ENCODE results near the gene CLK3. TPM values are rescaled to one million over a fixed set of nuclear protein-coding genes. Genes with fewer than 3 reads are reported as not detected.
"Not testable (repeated sequence)": the region's sequence is repeated elsewhere in the genome, so short reads cannot be mapped to it uniquely, and the experiment has no call there.

CLK3 gene
- total and polyA plus RNA-seq, 2 donors = 31.5 to 76.3 TPM

DNA sequence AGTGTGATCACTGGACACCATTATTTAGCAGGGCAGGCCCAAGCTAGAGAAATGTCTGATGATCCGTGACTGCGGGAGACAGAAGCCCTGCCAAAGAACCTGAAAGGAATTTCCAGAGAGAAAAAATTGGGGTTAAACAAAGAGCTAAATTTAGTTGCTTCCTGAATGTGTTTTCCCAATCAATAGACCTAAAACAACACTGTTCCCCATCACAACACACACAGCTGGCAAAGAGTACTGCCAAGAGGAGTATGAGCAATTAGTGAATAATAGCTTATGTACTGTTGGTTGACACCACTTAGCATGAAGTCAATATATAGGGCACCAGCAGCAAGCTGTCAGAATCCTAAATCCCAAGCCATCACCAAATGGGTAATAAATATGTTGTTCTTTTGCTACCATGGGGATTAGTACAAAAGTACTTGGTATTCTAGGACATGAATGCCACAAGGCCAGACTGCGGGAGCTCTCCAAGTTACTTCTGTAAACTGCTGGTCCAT is 35.7 kb downstream of the CLK3 start:
- no peak for DNase-seq (ENCODE audit: extremely low spot score)
- no peak overlapping the region for H3K27ac ChIP-seq (ENCODE audit: low read depth)
- H3K4me3 ChIP-seq (ENCODE audit: low read depth, low read length) = no peak overlapping the region
- H3K4me1 ChIP-seq (ENCODE audit: insufficient read depth) = peaks cover 2% of the 10 kb centered on the region
- H3K36me3 ChIP-seq (ENCODE audit: insufficient read depth) = no peaks in the 10 kb centered on the region
- WGBS = 79% methylated on average over 3 of the region's 3 CpGs

DNA sequence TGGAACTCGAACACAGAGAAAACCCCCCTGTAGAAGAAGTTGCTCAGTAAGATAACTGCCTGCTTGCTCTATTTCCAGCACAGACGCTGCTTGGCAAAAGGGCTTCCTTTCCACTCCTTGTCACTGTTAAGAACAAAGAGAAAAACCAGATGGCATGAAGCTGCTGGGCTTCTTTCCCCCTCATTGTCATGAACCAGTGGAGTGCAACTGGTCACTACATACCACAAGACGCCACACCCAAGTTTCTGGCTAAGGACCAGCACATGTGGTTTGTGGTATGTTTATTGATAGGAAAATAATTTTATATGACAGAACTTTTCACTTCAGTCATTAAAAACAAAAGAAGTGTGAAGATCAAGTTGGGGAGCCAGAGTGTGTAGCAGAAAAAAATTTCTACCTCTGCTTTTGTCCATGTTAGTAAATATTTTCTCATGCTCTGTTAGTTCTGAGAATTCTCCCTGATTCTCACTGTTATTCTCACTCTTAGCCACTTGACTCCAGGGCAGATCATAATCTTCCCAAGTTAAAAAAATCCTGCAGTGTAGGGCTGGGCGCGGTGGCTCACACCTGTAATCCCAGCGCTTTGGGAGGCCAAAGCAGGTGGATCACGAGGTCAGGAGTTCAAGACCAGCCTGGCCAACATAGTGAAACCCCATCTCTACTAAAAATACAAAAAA is 37.9 kb downstream of the CLK3 start:
- Histone ChIP-seq H3K4me3 (ENCODE audit: low read depth, low read length) (no peak overlapping the region), H3K27ac (ENCODE audit: low read depth) (no peak overlapping the region), H3K4me1 (ENCODE audit: insufficient read depth) (peaks cover 2% of the 10 kb centered on the region), H3K36me3 (ENCODE audit: insufficient read depth) (no peaks in the 10 kb centered on the region)
- WGBS = 57% methylated on average over 7 of the region's 7 CpGs
- DNase-seq (ENCODE audit: extremely low spot score) = no peak

DNA sequence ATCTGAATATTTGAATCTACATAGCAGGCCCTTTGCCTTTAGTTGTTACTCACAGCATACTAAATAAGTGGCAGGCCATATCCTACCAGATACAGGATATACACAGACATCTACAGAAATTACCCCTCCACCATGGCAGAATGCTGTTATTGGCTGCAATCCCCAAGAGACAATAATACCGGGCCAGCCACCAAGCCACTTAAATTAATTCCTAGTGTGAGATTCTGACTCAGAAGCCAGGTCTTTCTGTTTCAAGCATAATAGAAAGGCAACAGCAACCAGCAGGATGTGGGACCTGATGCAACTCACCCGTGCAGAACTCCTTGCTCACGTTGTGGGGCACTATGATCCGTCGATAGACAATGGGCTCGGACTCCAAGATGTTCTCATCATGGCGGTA is 39.8 kb downstream of the CLK3 start:
- 89% methylated on average over 7 of the region's 7 CpGs for WGBS
- Histone ChIP-seq H3K36me3 (ENCODE audit: insufficient read depth) (no peaks in the 10 kb centered on the region), H3K27ac (ENCODE audit: low read depth) (no peak overlapping the region), H3K4me1 (ENCODE audit: insufficient read depth) (peaks cover 2% of the 10 kb centered on the region), H3K4me3 (ENCODE audit: low read depth, low read length) (no peak overlapping the region)
- DNase-seq (ENCODE audit: extremely low spot score) = no peak

DNA sequence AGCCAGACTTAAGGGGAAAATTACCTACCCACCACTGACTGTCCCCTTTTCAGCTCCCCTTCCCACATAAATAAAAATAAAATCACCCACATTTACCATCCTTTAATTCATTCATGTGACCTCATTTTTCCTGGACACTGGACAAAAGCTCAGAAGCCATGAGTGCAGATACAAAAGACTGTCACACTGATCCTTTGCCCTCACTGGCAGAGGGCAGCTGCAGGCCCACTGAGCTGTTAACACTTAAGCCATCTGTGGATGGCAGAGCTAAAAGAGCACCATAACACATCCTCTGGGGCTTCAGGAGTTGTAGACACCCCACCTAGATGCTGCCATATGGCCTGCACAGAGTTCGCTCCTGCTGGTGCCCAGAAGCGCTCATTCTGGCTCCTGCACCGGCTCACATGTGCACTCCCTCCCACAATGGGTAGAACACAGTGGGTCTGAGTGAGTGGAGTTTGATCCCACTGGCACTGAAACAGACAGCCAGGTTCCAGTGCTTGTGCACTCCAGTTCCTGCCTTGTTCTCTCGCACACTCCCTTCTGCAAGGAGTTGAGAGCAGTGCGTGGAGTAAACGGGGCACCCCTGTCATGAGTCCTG is 41.4 kb downstream of the CLK3 start:
- WGBS = 95% methylated on average over 6 of the region's 6 CpGs
- Histone ChIP-seq H3K36me3 (ENCODE audit: insufficient read depth) (no peaks in the 10 kb centered on the region), H3K27ac (ENCODE audit: low read depth) (no peak overlapping the region), H3K4me1 (ENCODE audit: insufficient read depth) (peaks cover 2% of the 10 kb centered on the region), H3K4me3 (ENCODE audit: low read depth, low read length) (no peak overlapping the region)
- DNase-seq (ENCODE audit: extremely low spot score) = no peak

DNA sequence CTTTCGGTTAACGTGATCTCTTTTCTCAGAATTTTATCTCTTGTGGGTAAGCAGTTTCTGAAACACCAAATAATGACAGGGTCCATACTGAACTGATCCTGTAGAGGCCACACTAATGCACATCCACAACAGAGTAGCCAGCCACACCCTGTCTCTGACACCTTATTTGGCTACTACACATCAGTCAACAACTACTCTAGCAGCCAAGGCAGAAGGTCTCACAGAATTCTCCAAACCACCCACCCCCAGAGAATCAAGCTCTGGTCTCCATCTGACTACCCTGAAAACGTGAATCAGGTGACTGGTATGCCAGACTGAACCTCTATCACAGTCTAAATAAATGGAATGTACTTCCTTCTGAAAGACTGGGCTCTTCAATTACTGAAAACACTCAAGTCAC is 42.2 kb downstream of the CLK3 start:
- WGBS = 81% methylated on average over 3 of the region's 3 CpGs
- no peak overlapping the region for H3K4me3 ChIP-seq (ENCODE audit: low read depth, low read length)
- H3K4me1 ChIP-seq (ENCODE audit: insufficient read depth) = peaks cover 2% of the 10 kb centered on the region
- H3K36me3 ChIP-seq (ENCODE audit: insufficient read depth) = no peaks in the 10 kb centered on the region
- no peak overlapping the region for H3K27ac ChIP-seq (ENCODE audit: low read depth)
- DNase-seq (ENCODE audit: extremely low spot score) = no peak

DNA sequence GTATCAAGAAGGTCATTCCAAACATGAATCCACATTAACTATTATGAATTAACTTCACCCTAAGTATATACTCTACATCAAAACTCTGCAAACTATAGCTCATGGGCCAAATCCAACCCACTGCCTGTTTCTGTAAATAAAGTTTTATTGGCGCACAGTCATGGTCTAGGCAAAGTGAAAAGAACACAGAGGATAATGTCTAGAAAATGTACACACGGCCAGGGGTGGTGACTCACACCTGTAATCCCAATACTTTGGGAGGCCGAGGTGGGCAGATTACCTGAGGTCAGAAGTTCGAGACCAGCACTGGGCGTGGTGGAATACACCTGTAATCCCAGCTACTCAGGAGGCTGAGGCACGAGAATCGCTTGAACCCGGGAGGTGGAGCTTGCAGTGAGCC is 45.6 kb downstream of the CLK3 start:
- H3K36me3 ChIP-seq (ENCODE audit: insufficient read depth); H3K4me1 ChIP-seq (ENCODE audit: insufficient read depth); H3K27ac ChIP-seq (ENCODE audit: low read depth); H3K4me3 ChIP-seq (ENCODE audit: low read depth, low read length); DNase-seq (ENCODE audit: extremely low spot score): not testable (repeated sequence)
- WGBS = 95% methylated on average over 8 of the region's 8 CpGs

DNA sequence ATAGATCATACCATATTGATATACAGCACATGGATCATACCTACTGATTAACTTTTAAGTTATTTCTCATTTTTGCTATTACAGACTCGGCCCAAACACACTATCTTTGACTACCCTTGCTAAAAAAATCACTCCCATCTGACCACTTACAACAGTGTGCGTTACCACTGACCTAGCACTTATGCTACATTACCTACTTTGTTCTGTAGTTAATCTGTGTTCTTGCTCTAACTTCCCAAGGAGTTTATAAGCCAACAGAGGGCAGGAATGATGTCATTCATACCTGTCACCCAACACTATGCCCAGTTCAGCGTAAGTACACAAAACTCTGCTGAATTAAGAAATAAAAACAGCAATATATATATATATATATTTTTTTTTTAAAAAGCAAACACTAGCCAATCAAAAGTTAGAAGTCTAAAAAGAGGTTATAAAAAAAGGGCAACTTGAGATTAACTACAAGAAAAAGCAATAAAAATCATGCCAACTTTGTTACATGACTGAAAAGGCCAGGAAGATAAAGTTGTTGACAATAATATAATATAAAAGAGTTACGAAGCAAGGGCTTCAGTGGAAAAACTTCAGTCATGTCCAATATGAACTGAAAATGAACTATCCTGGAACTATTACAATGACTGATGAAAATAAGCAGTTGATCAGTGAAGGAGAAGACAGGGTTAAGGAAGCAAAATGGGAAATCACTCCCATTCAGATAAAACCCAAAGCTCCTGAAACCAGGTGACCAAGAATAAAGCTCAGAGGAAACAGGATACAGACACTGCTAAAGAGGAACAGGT is 46.6 kb downstream of the CLK3 start:
- Histone ChIP-seq H3K4me3 (ENCODE audit: low read depth, low read length) (no peak overlapping the region), H3K36me3 (ENCODE audit: insufficient read depth) (no peaks in the 10 kb centered on the region), H3K27ac (ENCODE audit: low read depth) (no peak overlapping the region), H3K4me1 (ENCODE audit: insufficient read depth) (peaks cover 2% of the 10 kb centered on the region)
- 88% methylated on average over 4 of the region's 4 CpGs for WGBS
- DNase-seq (ENCODE audit: extremely low spot score) = no peak

DNA sequence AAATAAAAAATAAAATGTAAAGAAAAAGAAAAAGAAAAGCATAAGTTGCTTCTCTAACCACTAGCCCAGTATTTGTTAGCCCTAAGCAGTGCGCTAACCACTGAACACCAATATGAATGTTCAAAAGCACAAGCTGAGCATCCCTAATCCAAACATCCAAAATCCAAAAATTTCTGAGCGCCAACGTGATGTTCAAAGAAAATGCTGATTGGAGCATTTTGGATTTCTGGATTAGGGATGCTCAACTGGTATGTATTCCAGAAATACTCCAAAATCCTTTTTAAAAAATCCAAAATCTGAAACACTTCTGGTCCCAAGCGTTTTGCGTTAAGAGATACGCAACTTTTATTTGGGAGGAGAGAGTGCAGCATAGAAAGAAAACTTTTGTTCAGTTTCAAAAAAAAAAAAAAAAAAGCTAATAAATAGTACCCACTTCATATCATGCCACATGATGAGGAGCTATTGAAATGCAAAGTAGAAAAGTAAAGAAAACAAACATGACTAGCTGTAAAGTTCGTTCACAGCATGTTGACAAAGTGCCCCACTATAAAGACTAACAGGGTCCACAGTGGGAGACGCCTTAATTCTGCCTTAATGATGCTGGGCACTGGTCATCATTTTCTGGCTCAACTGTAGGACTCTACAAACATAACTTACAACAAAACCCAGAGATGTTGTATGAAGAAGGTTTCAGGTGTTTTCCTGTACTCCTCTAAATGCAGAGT is 47.8 kb downstream of the CLK3 start:
- H3K27ac ChIP-seq (ENCODE audit: low read depth) = no peak overlapping the region
- 87% methylated on average over 8 of the region's 8 CpGs for WGBS
- H3K4me3 ChIP-seq (ENCODE audit: low read depth, low read length) = no peak overlapping the region
- H3K4me1 ChIP-seq (ENCODE audit: insufficient read depth) = peaks cover 2% of the 10 kb centered on the region
- no peak for DNase-seq (ENCODE audit: extremely low spot score)
- no peaks in the 10 kb centered on the region for H3K36me3 ChIP-seq (ENCODE audit: insufficient read depth)

DNA sequence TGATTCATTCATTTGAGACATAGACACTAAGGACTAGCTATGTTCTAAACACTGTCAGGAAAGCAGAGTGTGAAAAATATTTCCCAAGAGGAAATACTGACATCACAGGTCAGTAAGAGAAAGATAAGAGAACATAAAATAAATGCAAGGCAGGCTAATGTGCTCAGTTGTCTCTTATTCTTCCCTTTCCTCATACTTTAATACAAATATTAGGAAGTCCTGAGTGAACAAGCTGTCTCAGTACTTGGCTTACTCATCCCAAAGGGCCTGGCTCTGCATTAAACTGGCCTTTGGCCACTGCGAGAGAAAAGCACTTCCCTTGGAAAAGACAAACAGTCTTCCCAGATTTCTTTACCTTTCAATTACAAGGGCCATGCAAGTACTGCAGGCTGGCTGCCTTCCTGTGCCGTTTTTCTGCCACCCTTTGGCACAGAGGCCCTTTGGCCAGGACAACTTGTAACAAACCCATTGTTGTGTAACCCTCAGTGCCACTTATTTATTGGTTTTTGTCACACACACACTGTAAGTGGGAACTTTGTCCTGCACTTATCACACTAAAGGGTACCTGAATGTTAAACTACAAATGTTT is 48.5 kb downstream of the CLK3 start:
- 14% methylated on average over 2 of the region's 2 CpGs for WGBS
- peaks cover 2% of the 10 kb centered on the region for H3K4me1 ChIP-seq (ENCODE audit: insufficient read depth)
- DNase-seq (ENCODE audit: extremely low spot score) = no peak
- no peaks in the 10 kb centered on the region for H3K36me3 ChIP-seq (ENCODE audit: insufficient read depth)
- no peak overlapping the region for H3K4me3 ChIP-seq (ENCODE audit: low read depth, low read length)
- no peak overlapping the region for H3K27ac ChIP-seq (ENCODE audit: low read depth)

DNA sequence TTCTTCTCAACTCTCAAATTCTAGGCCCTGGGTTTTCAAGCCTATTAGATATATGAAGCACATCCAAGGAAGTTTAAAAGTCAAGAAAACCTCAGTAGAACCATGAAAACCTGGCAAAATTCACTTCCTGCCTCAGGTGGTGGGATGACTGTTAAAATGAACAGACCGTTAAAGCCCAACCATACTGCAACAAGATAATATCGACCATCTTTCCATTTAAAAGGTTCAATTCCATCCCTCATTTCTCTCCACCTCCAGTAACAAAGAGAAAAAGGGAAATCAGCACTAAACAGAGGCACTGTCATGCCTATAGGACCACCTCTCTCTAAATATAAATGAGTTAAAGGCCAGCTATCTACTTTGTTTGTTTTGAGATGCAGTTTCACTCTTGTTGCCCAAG is 49.0 kb downstream of the CLK3 start:
- H3K4me1 ChIP-seq (ENCODE audit: insufficient read depth) = peaks cover 2% of the 10 kb centered on the region
- 77% methylated on average over 2 of the region's 2 CpGs for WGBS
- no peak overlapping the region for H3K27ac ChIP-seq (ENCODE audit: low read depth)
- DNase-seq (ENCODE audit: extremely low spot score) = no peak
- no peaks in the 10 kb centered on the region for H3K36me3 ChIP-seq (ENCODE audit: insufficient read depth)
- no peak overlapping the region for H3K4me3 ChIP-seq (ENCODE audit: low read depth, low read length)

DNA sequence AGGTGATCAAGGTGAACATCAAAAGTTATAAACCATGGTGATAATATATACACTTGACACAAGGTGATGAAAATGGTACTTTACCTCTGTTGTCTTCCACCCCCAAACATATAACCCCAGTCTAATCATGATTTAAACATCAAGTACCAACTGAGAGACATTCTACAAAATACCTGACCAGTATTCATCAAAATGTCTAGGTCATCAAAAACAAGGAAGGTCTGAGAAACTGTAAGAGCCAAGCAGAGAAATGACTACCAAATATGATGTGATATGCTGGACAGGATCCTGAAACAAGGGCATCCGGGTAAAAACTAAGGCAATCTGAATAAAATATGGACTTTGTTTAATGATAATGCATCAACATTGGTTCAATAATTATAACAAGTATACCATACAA is 52.3 kb downstream of the CLK3 start:
- DNase-seq (ENCODE audit: extremely low spot score) = no peak
- 81% methylated on average over 1 of the region's 1 CpG for WGBS
- Histone ChIP-seq H3K27ac (ENCODE audit: low read depth) (no peak overlapping the region), H3K36me3 (ENCODE audit: insufficient read depth) (peaks cover 2% of the 10 kb centered on the region), H3K4me1 (ENCODE audit: insufficient read depth) (peaks cover 2% of the 10 kb centered on the region), H3K4me3 (ENCODE audit: low read depth, low read length) (no peak overlapping the region)

DNA sequence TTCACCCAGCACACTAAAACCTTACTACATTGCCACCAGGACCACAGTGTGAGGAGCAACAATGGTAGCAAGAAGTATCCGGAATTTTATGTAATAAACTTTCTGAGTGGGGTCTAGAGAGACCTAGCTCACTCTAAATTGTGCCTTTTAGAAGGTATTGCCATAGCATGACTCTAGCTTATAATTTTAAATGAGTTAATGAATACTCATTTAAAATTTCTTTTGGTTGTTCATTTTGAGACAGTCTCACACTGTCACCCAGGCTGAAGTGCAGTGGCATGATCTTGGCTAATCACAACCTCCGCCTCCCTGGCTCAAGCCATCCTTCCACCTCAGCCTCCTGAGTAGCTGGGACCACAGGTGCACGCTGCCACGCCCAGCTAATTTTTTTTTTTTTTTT is 54.0 kb downstream of the CLK3 start:
- peaks cover 2% of the 10 kb centered on the region for H3K36me3 ChIP-seq (ENCODE audit: insufficient read depth)
- no peak for DNase-seq (ENCODE audit: extremely low spot score)
- no peaks in the 10 kb centered on the region for H3K4me1 ChIP-seq (ENCODE audit: insufficient read depth)
- WGBS = 95% methylated on average over 4 of the region's 4 CpGs
- H3K27ac ChIP-seq (ENCODE audit: low read depth) = no peak overlapping the region
- no peak overlapping the region for H3K4me3 ChIP-seq (ENCODE audit: low read depth, low read length)

DNA sequence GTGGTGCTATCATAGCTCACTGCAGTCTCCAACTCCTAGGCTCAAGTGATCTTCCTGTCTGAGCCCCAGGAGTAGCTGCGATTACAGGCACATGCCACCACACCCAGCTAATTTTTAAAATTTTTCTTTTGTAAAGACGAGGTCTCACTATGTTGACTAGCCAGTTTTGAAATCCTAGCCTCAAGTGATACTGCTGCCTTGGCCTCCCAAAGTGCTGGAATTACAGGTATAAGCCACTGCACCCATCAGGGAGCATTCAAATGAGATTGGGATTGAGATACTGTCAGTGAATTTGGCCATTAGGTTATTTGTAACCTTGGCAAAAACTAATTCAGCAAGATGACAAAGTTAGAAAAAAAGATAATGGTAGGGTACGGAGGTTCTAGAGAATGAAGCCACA is 58.5 kb downstream of the CLK3 start:
- Histone ChIP-seq H3K4me3 (ENCODE audit: low read depth, low read length) (no peak overlapping the region), H3K27ac (ENCODE audit: low read depth) (no peak overlapping the region), H3K36me3 (ENCODE audit: insufficient read depth) (peaks cover 2% of the 10 kb centered on the region), H3K4me1 (ENCODE audit: insufficient read depth) (no peaks in the 10 kb centered on the region)
- no peak for DNase-seq (ENCODE audit: extremely low spot score)
- WGBS = 91% methylated on average over 3 of the region's 3 CpGs
